Stimulated activated memory B cell treated with anti-CD40 and anti-IgM and Interleukin-4, amounts not matched to agents 10 μg/mL and 1 μg/mL and 100 μg/mL, for 72 hours (primary cell): ENCODE measurements around the gene UBL4A.
"Not testable (repeated sequence)": the region's sequence is repeated elsewhere in the genome, so short reads cannot be mapped to it uniquely, and the experiment has no call there.

ENCODE experiments used
- ATAC-seq: fragments of 150-1000 bp; cut with Tn5 transposase; 2 replicates; pipeline ENCODE4 v1.10.0; 2021
- H3K27ac Mint-ChIP-seq: one replicate; pipeline ENCODE4 v1.8.0; 2022; ENCODE audit warnings: mild to moderate bottlenecking, mixed read lengths
- H3K27me3 Mint-ChIP-seq: one replicate; pipeline ENCODE4 v1.8.0; 2022; ENCODE audit warnings: mixed read lengths
- H3K36me3 Mint-ChIP-seq: one replicate; pipeline ENCODE4 v1.8.0; 2022; ENCODE audit warnings: mixed read lengths
- H3K4me1 Mint-ChIP-seq: one replicate; pipeline ENCODE4 v1.8.0; 2022; ENCODE audit warnings: mixed read lengths
- H3K4me3 Mint-ChIP-seq: one replicate; pipeline ENCODE4 v1.8.0; 2022; ENCODE audit warnings: mild to moderate bottlenecking, moderate library complexity, mixed read lengths
- H3K9me3 Mint-ChIP-seq: one replicate; pipeline ENCODE4 v1.8.0; 2022; ENCODE audit warnings: mixed read lengths

UBL4A gene

DNA sequence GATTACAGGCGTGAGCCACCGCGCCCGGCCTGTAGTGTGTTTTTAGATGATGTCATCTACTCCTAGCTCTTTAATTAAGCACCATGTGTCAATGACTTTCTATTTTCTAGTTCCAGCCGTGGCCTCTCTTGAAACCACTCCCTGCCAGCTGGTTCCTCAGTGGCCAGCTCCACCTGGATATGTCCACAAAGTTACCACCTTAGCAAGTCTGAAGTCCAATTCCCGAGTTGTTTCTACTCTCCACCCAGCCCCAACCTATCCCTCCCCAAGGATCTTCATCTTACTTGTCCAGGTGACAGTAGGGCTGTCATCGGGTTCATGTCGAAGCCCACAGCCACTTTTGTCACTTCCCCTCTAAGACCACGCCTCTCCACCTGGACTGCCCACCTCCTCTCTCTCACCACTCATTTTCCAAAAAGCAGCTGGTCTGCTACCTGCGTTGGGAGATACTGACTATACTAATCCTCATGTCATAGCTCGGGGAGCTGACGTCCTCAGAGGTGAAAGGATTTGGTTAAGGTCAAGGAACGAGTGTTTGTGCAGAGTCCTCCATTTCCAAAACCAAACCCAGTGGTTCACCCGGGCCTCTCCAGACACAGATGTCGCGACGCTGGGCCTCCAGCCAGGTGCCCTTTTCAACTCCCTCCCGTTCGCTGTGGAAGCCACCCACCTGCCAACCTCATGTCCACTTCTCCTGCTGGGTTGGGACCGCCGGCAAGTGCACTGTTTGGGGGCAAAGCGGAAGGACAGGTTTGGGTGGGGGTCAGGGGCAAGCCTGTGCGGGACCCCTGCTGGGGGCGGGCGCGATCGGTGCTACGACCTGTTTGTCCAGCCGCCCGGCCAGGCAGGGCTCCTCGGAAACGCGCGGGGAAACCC lies 28.9 kb upstream of the UBL4A start:
- no peaks in the 10 kb centered on the region for H3K9me3 Mint-ChIP-seq
- H3K27ac Mint-ChIP-seq = peak overlapping the region; percentile 83
- peak overlapping the region; percentile 82 for H3K4me3 Mint-ChIP-seq
- H3K27me3 Mint-ChIP-seq = no peaks in the 10 kb centered on the region
- ATAC-seq = peak; percentile 44
- H3K36me3 Mint-ChIP-seq = peaks cover 18% of the 10 kb centered on the region
- H3K4me1 Mint-ChIP-seq = peaks cover 23% of the 10 kb centered on the region

- Mint-ChIP-seq H3K9me3 (no peaks in the 10 kb centered on the region), H3K27me3 (no peaks in the 10 kb centered on the region), H3K4me1 (peaks cover 28% of the 10 kb centered on the region), H3K27ac (peak overlapping the region; percentile 62), H3K36me3 (peaks cover 32% of the 10 kb centered on the region), H3K4me3 (peak overlapping the region; percentile 42)
- no peak for ATAC-seq
These were observed 27.3 kb upstream of the UBL4A start for GRCh38 chrX:154513716-154514115.

- peaks cover 30% of the 10 kb centered on the region for H3K4me1 Mint-ChIP-seq
- no peak overlapping the region for H3K4me3 Mint-ChIP-seq
- H3K36me3 Mint-ChIP-seq = peaks cover 36% of the 10 kb centered on the region
- H3K27me3 Mint-ChIP-seq = no peaks in the 10 kb centered on the region
- no peak for ATAC-seq
- H3K9me3 Mint-ChIP-seq = no peaks in the 10 kb centered on the region
- no peak overlapping the region for H3K27ac Mint-ChIP-seq
These were observed 26.6 kb upstream of the UBL4A start for GRCh38 chrX:154512879-154513553.

GRCh38 chrX:154511761-154512160 lies 25.3 kb upstream of the UBL4A start:
- Mint-ChIP-seq H3K4me3 (no peak overlapping the region), H3K4me1 (peaks cover 29% of the 10 kb centered on the region), H3K9me3 (no peaks in the 10 kb centered on the region), H3K27me3 (no peaks in the 10 kb centered on the region), H3K27ac (no peak overlapping the region), H3K36me3 (peaks cover 38% of the 10 kb centered on the region)
- no peak for ATAC-seq

GRCh38 chrX:154509455-154509854 lies 23.0 kb upstream of the UBL4A start:
- H3K27ac Mint-ChIP-seq = no peak overlapping the region
- H3K27me3 Mint-ChIP-seq = no peaks in the 10 kb centered on the region
- ATAC-seq = no peak
- peaks cover 51% of the 10 kb centered on the region for H3K36me3 Mint-ChIP-seq
- peaks cover 16% of the 10 kb centered on the region for H3K4me1 Mint-ChIP-seq
- H3K4me3 Mint-ChIP-seq = no peak overlapping the region
- no peaks in the 10 kb centered on the region for H3K9me3 Mint-ChIP-seq

- Mint-ChIP-seq H3K27me3 (no peaks in the 10 kb centered on the region), H3K4me3 (no peak overlapping the region), H3K36me3 (peaks cover 44% of the 10 kb centered on the region), H3K4me1 (peaks cover 8% of the 10 kb centered on the region), H3K9me3 (no peaks in the 10 kb centered on the region), H3K27ac (peak overlapping the region; percentile 6)
- ATAC-seq = no peak
These were observed 21.9 kb upstream of the UBL4A start for GRCh38 chrX:154508384-154508745.

DNA sequence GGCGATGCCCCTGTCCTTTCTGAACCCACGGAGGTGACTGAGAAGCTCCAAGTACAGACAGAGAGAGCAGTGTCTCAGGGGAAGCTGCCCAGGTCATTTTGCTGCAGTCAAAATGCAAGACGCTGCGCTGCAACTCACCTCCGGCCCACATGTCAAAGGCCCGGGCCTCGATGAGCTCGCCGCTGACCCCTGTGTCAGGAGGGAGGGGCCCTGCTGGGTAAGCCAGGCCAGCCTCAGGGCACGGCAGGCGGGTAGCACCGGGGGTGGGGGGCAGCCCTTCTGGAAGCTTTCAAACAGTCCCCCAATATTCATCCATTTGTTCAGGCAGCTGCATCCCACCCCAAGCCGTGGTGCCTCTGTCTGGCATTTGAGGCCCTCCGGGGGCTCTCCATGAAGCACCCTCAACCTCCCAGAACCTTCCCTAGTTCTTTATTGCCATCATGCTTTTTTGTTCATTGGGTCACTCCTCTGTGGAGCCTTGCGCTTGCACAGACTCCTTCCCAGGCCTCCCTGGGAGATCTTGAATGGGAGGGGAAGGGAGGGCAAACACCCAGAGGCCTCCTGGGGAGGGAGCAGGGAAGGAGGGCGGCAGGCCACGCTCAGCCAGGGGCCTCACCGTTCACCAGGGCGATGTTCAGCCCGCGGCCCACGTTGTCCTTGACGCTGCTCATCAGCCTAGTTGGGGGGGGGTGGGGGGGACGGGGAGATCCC lies 21.4 kb upstream of the UBL4A start:
- ATAC-seq = no peak
- no peaks in the 10 kb centered on the region for H3K9me3 Mint-ChIP-seq
- no peak overlapping the region for H3K27ac Mint-ChIP-seq
- no peaks in the 10 kb centered on the region for H3K27me3 Mint-ChIP-seq
- peaks cover 44% of the 10 kb centered on the region for H3K36me3 Mint-ChIP-seq
- H3K4me3 Mint-ChIP-seq = no peak overlapping the region
- H3K4me1 Mint-ChIP-seq = peaks cover 7% of the 10 kb centered on the region

DNA sequence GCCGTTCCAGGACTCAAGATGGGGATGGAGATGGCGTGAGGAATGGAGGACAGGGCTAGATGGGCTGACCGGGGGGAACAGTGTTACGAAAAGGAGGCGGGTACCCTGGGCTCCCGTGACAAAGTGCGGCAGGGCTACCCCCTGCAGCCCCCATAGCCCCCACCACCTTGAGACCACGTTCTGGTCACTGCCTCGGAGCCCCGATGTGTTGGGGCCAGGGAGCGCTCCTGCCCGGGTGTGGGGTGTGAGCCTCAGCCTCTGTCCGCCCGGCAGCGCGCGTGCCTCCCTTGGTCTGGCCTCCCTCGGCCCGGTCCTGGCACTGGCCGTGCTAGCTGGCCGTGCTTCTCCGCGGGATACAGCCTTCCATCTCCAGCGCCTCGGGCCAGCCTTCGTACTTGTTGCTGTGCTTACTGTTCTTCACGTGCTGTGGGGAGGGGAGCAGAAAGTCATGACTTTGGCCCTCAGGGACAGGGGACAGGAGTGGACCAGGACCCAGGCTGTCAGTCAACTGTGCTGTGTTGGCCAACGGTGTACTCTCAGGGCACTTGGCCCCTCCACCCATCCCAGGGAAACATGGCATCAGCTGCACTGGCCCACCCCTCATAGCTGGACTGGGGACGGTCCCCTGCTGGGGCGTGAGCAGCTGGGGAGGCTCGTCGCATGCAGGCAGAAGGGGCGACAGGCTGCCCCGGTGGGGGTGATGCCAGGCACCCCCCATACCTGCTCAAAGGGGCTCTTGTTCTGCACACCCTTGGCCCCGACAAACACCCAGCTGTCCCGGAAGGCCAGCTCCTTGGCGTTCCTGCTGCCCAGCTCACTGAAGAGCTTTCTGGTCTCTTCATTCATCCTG lies 20.3 kb upstream of the UBL4A start:
- Mint-ChIP-seq H3K36me3 (peaks cover 44% of the 10 kb centered on the region), H3K4me3 (no peak overlapping the region), H3K9me3 (no peaks in the 10 kb centered on the region), H3K27me3 (no peaks in the 10 kb centered on the region), H3K4me1 (peaks cover 7% of the 10 kb centered on the region), H3K27ac (no peak overlapping the region)
- ATAC-seq = no peak

GRCh38 chrX:154505734-154506133 lies 19.3 kb upstream of the UBL4A start:
- H3K27me3 Mint-ChIP-seq = no peaks in the 10 kb centered on the region
- ATAC-seq = no peak
- peaks cover 40% of the 10 kb centered on the region for H3K36me3 Mint-ChIP-seq
- H3K9me3 Mint-ChIP-seq = no peaks in the 10 kb centered on the region
- H3K27ac Mint-ChIP-seq = no peak overlapping the region
- no peak overlapping the region for H3K4me3 Mint-ChIP-seq
- H3K4me1 Mint-ChIP-seq = peaks cover 7% of the 10 kb centered on the region

DNA sequence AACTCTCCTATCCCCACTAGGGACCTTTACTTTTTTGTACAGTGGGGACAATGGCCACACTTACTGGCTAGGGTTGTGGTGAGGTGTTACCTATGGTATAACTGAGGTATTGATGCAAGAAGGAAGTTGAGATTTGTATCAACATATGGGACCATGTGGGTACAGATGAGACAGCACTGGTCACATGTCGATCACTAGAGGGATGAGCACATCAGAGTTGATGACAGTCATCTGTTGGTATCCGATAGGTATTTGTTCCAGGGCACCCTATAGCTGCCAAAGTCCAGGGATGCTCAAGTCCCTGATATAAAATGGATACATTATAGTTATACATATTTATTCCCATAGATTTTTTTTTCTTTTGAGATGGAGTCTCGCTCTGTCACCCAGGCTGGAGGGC lies 16.6 kb upstream of the UBL4A start:
- Mint-ChIP-seq H3K36me3 (peaks cover 20% of the 10 kb centered on the region), H3K27ac (no peak overlapping the region), H3K4me1 (no peaks in the 10 kb centered on the region), H3K9me3 (no peaks in the 10 kb centered on the region), H3K27me3 (no peaks in the 10 kb centered on the region), H3K4me3 (no peak overlapping the region)
- no peak for ATAC-seq

- H3K4me3 Mint-ChIP-seq = no peak overlapping the region
- H3K27me3 Mint-ChIP-seq = no peaks in the 10 kb centered on the region
- H3K36me3 Mint-ChIP-seq = peaks cover 20% of the 10 kb centered on the region
- no peaks in the 10 kb centered on the region for H3K9me3 Mint-ChIP-seq
- H3K4me1 Mint-ChIP-seq = no peaks in the 10 kb centered on the region
- no peak for ATAC-seq
- H3K27ac Mint-ChIP-seq = no peak overlapping the region
These were observed 15.7 kb upstream of the UBL4A start for GRCh38 chrX:154502098-154502497.

DNA sequence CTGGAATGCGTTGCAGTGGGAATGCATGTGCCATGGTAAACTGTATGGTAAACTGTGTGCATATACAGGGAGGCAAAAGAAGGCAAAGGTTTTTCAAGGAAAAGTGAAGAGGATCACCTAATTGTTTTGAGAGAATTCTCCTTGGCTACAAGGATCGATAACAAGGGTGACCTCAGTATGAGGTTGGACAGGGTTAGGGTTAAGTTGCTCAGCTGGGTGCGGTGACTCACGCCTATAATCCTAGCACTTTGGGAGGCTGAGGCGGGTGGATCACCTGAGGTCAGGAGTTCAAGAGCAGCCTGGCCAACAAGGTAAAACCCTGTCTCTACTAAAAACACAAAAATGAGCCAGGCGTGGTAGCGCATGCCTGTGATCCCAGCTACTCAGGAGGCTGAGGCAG lies 15.0 kb upstream of the UBL4A start:
- not testable (repeated sequence) for H3K9me3 Mint-ChIP-seq, H3K4me1 Mint-ChIP-seq, H3K4me3 Mint-ChIP-seq, H3K27ac Mint-ChIP-seq, H3K27me3 Mint-ChIP-seq, ATAC-seq
- H3K36me3 Mint-ChIP-seq = peaks cover 15% of the 10 kb centered on the region

GRCh38 chrX:154496591-154497137 lies 10.2 kb upstream of the UBL4A start:
- H3K27ac Mint-ChIP-seq = peak overlapping the region; percentile 87
- not testable (repeated sequence) for H3K4me1 Mint-ChIP-seq, H3K4me3 Mint-ChIP-seq, H3K9me3 Mint-ChIP-seq, H3K27me3 Mint-ChIP-seq, H3K36me3 Mint-ChIP-seq
- ATAC-seq = peak; percentile 20

GRCh38 chrX:154495472-154495922 lies 9.1 kb upstream of the UBL4A start:
- Mint-ChIP-seq H3K4me3 (no peak overlapping the region), H3K4me1 (peaks cover 11% of the 10 kb centered on the region), H3K9me3 (no peaks in the 10 kb centered on the region), H3K27me3 (no peaks in the 10 kb centered on the region), H3K36me3 (no peaks in the 10 kb centered on the region), H3K27ac (no peak overlapping the region)
- ATAC-seq = no peak
